Gastrocnemius medialis (tissue), 4 donors: ENCODE measurements around the gene INMT.

ENCODE experiments used
- CTCF ChIP-seq, 5 experiments: fragments of 450-650 bp in 3 of 5; fragments of 200-600 bp in 2 of 5; sonication (generic) in 2 of 5; IDR thresholded peaks in 4 of 5; conservative IDR thresholded peaks in 1 of 5; 1 replicate in 4 of 5; 2 replicates in 1 of 5; pipeline ENCODE4 v1.5.1; 2016 to 2019; ENCODE audit warnings: antibody characterized with exemption in 5 of 5, mild to moderate bottlenecking in 3 of 5, moderate library complexity in 3 of 5
- POLR2A ChIP-seq, 2 donors: fragments of 450-650 bp; IDR thresholded peaks; one replicate each; pipeline ENCODE4 v1.6.1; 2017; ENCODE audit warnings: antibody characterized with exemption in 2 of 2, mild to moderate bottlenecking in 2 of 2, moderate library complexity in 2 of 2

- TF ChIP-seq CTCF (IDR thresholded peaks at IDR 0.05 in 4 of 5, conservative IDR thresholded peaks at IDR 0.05 in 1 of 5) (no peak), POLR2A (IDR thresholded peaks at IDR 0.05) (no peak)
These were observed 18.2 kb upstream of the INMT start for GRCh38 chr7:30733691-30734090.
